Mesothelial cell of epicardium (in vitro differentiated cells): ENCODE results near the gene OPCML. TPM values are rescaled to one million over a fixed set of nuclear protein-coding genes. Genes with fewer than 3 reads are reported as not detected.

Source experiments
- DNase-seq, 2 experiments: peaks; one replicate each; pipeline ENCODE4 v3.0.0; 2021; ENCODE audit warnings: low spot score in 2 of 2; ENCODE audit not compliant: unreplicated experiment in 2 of 2
- H3K27ac Mint-ChIP-seq: 2 replicates; pipeline ENCODE4 v1.8.0; 2021; ENCODE audit warnings: mixed read lengths
- H3K27me3 Mint-ChIP-seq: 2 replicates; pipeline ENCODE4 v1.8.0; 2021; ENCODE audit warnings: low read depth, mixed read lengths
- H3K36me3 Mint-ChIP-seq: 2 replicates; pipeline ENCODE4 v1.8.0; 2021; ENCODE audit warnings: mixed read lengths
- H3K4me1 Mint-ChIP-seq: 2 replicates; pipeline ENCODE4 v1.8.0; 2021; ENCODE audit warnings: mixed read lengths
- H3K4me3 Mint-ChIP-seq: 2 replicates; pipeline ENCODE4 v1.8.0; 2021; ENCODE audit warnings: mild to moderate bottlenecking, moderate library complexity, mixed read lengths
- H3K9me3 Mint-ChIP-seq: 2 replicates; pipeline ENCODE4 v1.8.0; 2021; ENCODE audit warnings: mixed read lengths
- total RNA-seq: library from RNA; stranded (reverse); gene quantifications from 3 replicates; pipeline ENCODE4 v1.2.1, GENCODE V29; 2021
- TF ChIP-seq, protein P1 (sequence below): fragments of 200-600 bp; sonication (generic); IDR thresholded peaks from one replicate; pipeline ENCODE4 v1.5.0; 2021; ENCODE audit warnings: antibody characterized with exemption; ENCODE audit not compliant: unreplicated experiment

The OPCML gene
- total RNA-seq, 1 donor from 2014 or later = 3.0 TPM

GRCh38 chr11:132840660-132841059, 691.6 kb downstream of the OPCML start:
- no peak for DNase-seq
- H3K27ac Mint-ChIP-seq = no peak overlapping the region
- no peaks in the 10 kb centered on the region for H3K36me3 Mint-ChIP-seq
- peaks cover 4% of the 10 kb centered on the region for H3K9me3 Mint-ChIP-seq
- no peak overlapping the region for H3K4me3 Mint-ChIP-seq
- H3K4me1 Mint-ChIP-seq = peaks cover 17% of the 10 kb centered on the region
- TF ChIP-seq, protein P1, sequence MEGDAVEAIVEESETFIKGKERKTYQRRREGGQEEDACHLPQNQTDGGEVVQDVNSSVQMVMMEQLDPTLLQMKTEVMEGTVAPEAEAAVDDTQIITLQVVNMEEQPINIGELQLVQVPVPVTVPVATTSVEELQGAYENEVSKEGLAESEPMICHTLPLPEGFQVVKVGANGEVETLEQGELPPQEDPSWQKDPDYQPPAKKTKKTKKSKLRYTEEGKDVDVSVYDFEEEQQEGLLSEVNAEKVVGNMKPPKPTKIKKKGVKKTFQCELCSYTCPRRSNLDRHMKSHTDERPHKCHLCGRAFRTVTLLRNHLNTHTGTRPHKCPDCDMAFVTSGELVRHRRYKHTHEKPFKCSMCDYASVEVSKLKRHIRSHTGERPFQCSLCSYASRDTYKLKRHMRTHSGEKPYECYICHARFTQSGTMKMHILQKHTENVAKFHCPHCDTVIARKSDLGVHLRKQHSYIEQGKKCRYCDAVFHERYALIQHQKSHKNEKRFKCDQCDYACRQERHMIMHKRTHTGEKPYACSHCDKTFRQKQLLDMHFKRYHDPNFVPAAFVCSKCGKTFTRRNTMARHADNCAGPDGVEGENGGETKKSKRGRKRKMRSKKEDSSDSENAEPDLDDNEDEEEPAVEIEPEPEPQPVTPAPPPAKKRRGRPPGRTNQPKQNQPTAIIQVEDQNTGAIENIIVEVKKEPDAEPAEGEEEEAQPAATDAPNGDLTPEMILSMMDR = no peak
- no peaks in the 10 kb centered on the region for H3K27me3 Mint-ChIP-seq

DNA sequence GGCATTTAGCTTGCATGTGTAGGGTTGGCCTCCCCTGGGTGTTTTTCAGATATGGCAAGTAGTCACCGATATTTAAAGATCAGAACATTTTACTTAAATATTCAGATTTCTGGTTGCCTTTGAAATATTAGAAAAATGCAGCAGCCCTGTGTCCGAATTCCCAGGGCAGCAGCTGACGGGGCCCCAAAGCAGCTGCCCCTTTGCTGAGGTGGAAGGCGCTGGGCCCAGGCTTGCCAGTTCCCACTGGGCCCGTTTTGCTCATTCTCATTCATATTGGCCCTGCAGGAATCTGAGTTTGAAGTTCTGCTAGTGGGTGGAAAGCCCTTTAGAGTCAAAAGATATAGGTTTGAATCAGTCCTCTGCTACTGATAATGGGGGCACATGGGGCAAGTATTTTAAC, 692.1 kb downstream of the OPCML start:
- DNase-seq = no peak
- Mint-ChIP-seq H3K4me1 (peaks cover 13% of the 10 kb centered on the region), H3K27ac (no peak overlapping the region), H3K27me3 (no peaks in the 10 kb centered on the region), H3K4me3 (no peak overlapping the region), H3K9me3 (peaks cover 4% of the 10 kb centered on the region), H3K36me3 (no peaks in the 10 kb centered on the region)
- TF ChIP-seq, protein P1 = no peak

- Mint-ChIP-seq H3K4me1 (peaks cover 6% of the 10 kb centered on the region), H3K27ac (no peak overlapping the region), H3K27me3 (no peaks in the 10 kb centered on the region), H3K36me3 (no peaks in the 10 kb centered on the region), H3K4me3 (no peak overlapping the region), H3K9me3 (peaks cover 4% of the 10 kb centered on the region)
- DNase-seq = no peak
- TF ChIP-seq, protein P1 = no peak
Measured at GRCh38 chr11:132839236-132839945, 692.9 kb downstream of the OPCML start.

DNA sequence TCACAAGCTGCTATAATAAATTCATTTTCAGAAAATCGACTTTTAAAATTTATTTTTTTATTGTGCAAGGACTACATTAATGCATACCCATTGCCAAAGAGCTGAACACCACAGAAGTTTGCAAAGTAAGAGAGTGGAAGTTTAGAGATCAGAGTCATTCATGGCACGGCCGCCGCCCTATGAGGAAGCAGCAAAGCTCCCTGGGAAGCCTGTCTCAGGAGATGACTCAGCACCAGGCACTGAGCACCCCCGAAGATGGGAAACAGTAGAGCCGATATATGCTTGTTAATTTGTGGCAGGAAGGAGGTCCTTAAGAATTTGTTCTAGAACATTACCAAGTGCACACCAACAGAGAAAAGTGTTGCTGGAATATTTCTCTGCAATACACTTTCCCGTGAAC, 693.7 kb downstream of the OPCML start:
- Mint-ChIP-seq H3K36me3 (no peaks in the 10 kb centered on the region), H3K4me1 (no peaks in the 10 kb centered on the region), H3K27ac (no peak overlapping the region), H3K27me3 (no peaks in the 10 kb centered on the region), H3K4me3 (no peak overlapping the region), H3K9me3 (peaks cover 4% of the 10 kb centered on the region)
- TF ChIP-seq, protein P1 = no peak
- no peak for DNase-seq

DNA sequence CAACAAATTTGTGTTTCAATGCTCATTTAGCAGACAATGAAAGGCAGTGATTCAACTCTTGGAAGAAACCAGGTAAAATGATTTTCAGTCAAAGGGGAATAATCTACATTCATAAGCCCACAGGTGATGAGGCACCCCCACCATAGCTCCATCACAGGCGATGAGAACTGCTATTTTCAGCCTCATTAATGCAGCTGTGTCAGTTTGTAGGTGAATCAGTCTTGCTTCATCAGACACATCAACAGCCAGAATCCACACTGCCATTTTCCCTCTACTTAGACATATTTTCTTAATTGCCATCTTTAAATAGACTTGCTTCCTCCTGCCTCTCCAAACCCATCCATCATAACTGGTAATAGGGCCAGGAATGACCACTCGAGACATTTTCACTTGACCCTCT, 701.0 kb downstream of the OPCML start:
- H3K27me3 Mint-ChIP-seq = peaks cover 15% of the 10 kb centered on the region
- TF ChIP-seq, protein P1 = no peak
- peaks cover 2% of the 10 kb centered on the region for H3K4me1 Mint-ChIP-seq
- no peak overlapping the region for H3K27ac Mint-ChIP-seq
- H3K36me3 Mint-ChIP-seq = no peaks in the 10 kb centered on the region
- DNase-seq = no peak
- no peak overlapping the region for H3K4me3 Mint-ChIP-seq
- no peaks in the 10 kb centered on the region for H3K9me3 Mint-ChIP-seq
